ENCODE measurements around the gene SDCCAG8. TPM values are rescaled to one million over a fixed set of nuclear protein-coding genes. Genes with fewer than 3 reads are reported as not detected.

Gene SDCCAG8
- polyA plus RNA-seq, 10 donors, result 17.9 to 27.1 (median 22.9) TPM

- no peak for DNase-seq
These were observed 24.8 kb downstream of the SDCCAG8 start for GRCh38 chr1:243280571-243281129.

GRCh38 chr1:243281672-243282071 lies 25.8 kb downstream of the SDCCAG8 start:
- DNase-seq, result no peak

GRCh38 chr1:243286409-243287122 lies 30.7 kb downstream of the SDCCAG8 start:
- DNase-seq, result no peak

- DNase-seq, result no peak
These were observed 31.3 kb downstream of the SDCCAG8 start for GRCh38 chr1:243287123-243287460.

GRCh38 chr1:243287652-243288051 lies 31.8 kb downstream of the SDCCAG8 start:
- peak in 2 of 3 donors; percentile 42 to 65 for DNase-seq

- no peak for DNase-seq
These were observed 32.2 kb downstream of the SDCCAG8 start for GRCh38 chr1:243288062-243288461.

GRCh38 chr1:243291292-243291691 lies 35.5 kb downstream of the SDCCAG8 start:
- no peak for DNase-seq

- no peak for DNase-seq
These were observed 36.3 kb downstream of the SDCCAG8 start for GRCh38 chr1:243292117-243292516.

GRCh38 chr1:243293941-243294722 lies 38.3 kb downstream of the SDCCAG8 start:
- DNase-seq, result no peak

GRCh38 chr1:243294723-243295121 lies 38.9 kb downstream of the SDCCAG8 start:
- peak in 1 of 3 donors; percentile 42 for DNase-seq

- no peak for DNase-seq
These were observed 43.2 kb downstream of the SDCCAG8 start for GRCh38 chr1:243299069-243299468.

- no peak for DNase-seq
These were observed 45.2 kb downstream of the SDCCAG8 start for GRCh38 chr1:243301059-243301458.

- DNase-seq, result no peak
These were observed 56.0 kb downstream of the SDCCAG8 start for GRCh38 chr1:243311809-243312208.

- peak in 2 of 3 donors; percentile 27 to 30 for DNase-seq
These were observed 57.3 kb downstream of the SDCCAG8 start for GRCh38 chr1:243312952-243313634.

GRCh38 chr1:243313635-243314536 lies 58.0 kb downstream of the SDCCAG8 start:
- DNase-seq, result peak in 1 of 3 donors; percentile 31

- DNase-seq, result no peak
These were observed 59.6 kb downstream of the SDCCAG8 start for GRCh38 chr1:243315455-243315854.

- DNase-seq, result peak in 2 of 3 donors; percentile 27 to 48
These were observed 60.1 kb downstream of the SDCCAG8 start for GRCh38 chr1:243315893-243316292.

GRCh38 chr1:243316366-243316989 lies 60.6 kb downstream of the SDCCAG8 start:
- DNase-seq, result peak in 1 of 3 donors; percentile 54

GRCh38 chr1:243320224-243320623 lies 64.4 kb downstream of the SDCCAG8 start:
- no peak for DNase-seq

- no peak for DNase-seq
These were observed 66.5 kb downstream of the SDCCAG8 start for GRCh38 chr1:243322326-243322725.

GRCh38 chr1:243323491-243323890 lies 67.7 kb downstream of the SDCCAG8 start:
- DNase-seq, result no peak

All from muscle of back (tissue), 11 donors.